GM18507 (cell line): Measurements from ENCODE around the gene AR.

Experiments
- DNase-seq: peaks from one replicate; pipeline ENCODE4 v3.0.0; 2011; ENCODE audit warnings: low read depth; ENCODE audit not compliant: insufficient read length; ENCODE audit errors: extremely low spot score
- FAIRE-seq: peaks from 2 replicates; lab custom pipeline; 2011; peaks lifted over from hg19 to GRCh38; lab: Jason Lieb, UNC

The AR gene

GRCh38 chrX:67558267-67558666 is 14.4 kb downstream of the AR start:
- DNase-seq (no peak), FAIRE-seq (no peak)

DNA sequence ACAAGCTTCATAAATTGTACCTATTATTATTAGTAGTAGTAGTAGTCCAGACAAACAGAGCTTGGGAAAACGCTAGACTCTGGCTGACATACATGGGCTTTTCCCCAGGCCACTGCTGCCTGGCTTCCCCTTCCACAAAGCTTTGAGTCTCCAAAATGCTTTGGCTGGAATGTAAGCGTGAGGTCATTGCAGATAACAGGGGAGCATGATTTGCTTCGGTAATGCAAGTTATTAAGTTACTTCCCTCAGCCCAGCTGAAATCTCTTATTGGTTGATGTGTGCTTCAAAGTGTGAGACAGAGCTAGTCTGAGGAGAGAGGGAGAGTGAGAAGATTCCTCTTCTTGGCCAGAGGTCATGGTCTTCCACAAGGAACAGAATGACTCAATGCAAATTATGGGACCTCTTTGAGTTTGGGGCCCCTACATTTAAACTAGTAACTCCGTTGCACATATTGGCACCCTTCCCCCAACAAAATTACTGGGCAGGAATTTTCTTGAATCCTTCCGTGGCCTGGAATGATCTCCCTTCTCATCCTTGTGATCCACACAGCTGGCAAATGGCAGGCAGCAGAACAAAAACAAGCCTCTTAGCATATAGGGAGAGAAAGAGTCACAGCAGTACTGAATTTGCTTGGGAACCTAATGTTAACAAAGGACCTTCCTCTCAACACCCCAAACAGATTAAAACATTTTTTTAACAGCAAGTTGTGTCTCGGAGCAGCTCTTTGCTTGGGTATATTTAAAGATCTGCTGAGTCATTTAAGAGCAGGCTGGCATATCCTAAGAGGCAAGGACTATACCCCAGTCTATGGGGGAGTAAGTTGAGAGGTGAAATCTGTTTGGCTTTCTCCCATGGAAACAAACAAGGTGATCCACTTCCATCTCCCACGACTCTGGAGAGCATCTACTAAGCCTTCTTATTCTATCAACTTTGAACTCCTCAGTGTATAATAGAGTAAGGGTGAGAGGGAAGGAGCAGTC is 19.9 kb downstream of the AR start:
- no peak for FAIRE-seq
- DNase-seq: no peak

DNA sequence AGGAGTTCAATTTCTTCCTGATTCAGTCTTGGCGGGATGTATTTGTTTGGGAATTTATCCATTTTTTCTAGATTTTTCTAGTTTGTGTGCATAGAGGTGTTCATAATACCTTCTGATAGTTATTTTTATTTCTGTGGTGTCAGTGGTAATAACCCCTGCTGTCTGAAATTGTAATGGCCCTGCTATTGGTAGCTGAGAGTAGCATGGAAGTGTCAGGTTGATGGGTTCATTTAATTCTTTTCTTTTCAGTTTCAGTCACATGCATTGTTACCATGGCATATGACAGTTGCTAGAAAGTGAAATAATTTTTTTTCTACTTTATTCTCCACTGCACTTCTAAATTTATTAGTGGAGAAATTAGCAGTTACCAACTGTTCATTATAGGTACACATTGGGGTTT is 20.7 kb downstream of the AR start:
- DNase-seq: no peak
- FAIRE-seq: no peak

DNA sequence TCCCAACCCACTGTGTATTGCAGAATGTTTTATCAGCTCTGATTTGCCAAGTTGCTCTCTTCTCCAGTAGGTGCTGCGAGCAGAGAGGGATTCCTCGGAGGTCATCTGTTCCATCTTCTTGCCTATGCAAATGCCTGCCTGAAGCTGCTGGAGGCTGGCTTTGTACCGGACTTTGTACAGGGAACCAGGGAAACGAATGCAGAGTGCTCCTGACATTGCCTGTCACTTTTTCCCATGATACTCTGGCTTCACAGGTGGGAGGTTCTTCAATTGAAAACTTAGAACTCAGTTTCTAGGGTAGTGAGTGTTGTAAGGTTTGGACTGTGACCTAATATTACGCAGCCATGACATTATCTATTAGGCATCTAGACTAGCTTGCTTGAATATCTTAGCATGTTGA is 24.9 kb downstream of the AR start:
- DNase-seq (no peak), FAIRE-seq (no peak)

DNA sequence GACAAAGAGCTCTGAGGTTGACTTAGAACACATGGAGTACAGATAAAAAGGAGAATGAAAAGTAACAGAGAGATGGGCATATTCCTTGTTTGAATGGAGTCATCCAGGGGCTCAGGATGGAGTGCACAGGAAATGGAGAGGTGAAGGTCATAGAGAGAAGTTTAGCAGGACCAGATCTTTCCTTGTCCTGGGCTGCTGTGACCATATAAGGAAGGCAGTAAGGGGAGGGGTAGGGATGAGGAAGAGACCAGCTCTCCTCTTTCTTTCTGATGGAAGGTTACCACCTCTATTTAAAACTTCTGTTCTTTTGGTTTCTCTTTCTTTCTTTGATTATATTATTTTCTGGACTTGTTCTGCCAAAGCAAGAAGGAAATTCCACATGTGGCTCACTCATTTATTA is 27.0 kb downstream of the AR start:
- FAIRE-seq (no peak), DNase-seq (no peak)

DNA sequence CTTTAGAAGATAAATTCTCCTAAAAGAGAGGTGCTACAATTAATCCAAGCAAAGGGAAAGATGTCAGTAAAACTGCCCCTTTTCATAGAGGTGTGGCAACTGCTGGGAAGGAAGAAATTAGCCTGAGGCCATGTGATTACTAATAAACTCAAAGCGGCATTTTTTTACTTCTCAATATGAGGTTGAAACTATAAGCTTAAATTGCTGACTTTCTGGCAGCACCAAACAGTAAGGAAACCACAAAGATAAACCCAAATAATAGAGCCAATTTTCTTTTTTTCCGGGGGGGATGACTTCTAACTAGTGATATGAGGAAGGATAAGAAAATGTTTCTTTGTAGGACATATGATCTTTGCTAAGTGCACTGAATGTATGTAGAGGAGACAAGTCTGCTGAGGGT is 30.9 kb downstream of the AR start:
- FAIRE-seq (no peak), DNase-seq (no peak)

- FAIRE-seq: no peak
- DNase-seq: no peak
These were observed 38.6 kb downstream of the AR start for GRCh38 chrX:67582436-67582835.

DNA sequence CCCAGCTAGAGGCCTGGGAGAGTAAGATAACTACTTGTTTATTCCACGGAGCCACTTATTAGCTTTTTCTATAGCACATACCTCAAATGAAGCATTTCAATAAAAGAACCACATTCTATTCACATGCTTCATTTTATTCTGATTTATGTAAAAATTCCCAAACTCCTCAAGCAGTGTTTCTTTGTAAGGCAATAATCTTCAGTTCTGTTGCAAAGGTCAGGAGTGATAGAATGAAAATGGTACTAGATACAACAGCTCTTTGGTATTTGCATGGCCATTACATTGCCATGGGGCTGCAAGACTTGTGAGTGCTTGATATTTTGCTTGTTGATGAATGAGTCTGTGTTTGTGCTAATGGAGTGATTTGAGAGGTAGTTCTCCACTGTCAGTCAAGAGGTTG is 39.4 kb downstream of the AR start:
- FAIRE-seq (no peak), DNase-seq (no peak)

DNA sequence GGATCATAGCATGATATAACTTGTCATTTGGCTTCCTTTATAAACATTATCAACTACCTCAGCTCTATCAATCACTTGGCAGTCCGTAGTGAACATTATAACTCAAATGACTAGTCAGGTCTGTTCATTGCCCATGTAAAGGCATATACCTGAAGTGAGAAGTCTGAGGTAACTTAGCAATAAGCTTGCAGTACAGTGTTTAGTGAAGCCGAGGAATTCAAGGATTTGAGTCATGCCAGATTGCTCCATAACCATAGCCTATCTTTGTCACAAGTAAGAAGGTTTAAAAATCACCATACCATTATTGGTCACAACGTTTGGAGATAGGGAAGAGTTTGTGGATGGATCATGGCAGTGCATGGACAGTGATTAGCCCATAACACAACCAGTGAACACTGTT is 41.6 kb downstream of the AR start:
- FAIRE-seq (no peak), DNase-seq (no peak)

- no peak for DNase-seq
- no peak for FAIRE-seq
These were observed 44.3 kb downstream of the AR start for GRCh38 chrX:67587946-67588624.

DNA sequence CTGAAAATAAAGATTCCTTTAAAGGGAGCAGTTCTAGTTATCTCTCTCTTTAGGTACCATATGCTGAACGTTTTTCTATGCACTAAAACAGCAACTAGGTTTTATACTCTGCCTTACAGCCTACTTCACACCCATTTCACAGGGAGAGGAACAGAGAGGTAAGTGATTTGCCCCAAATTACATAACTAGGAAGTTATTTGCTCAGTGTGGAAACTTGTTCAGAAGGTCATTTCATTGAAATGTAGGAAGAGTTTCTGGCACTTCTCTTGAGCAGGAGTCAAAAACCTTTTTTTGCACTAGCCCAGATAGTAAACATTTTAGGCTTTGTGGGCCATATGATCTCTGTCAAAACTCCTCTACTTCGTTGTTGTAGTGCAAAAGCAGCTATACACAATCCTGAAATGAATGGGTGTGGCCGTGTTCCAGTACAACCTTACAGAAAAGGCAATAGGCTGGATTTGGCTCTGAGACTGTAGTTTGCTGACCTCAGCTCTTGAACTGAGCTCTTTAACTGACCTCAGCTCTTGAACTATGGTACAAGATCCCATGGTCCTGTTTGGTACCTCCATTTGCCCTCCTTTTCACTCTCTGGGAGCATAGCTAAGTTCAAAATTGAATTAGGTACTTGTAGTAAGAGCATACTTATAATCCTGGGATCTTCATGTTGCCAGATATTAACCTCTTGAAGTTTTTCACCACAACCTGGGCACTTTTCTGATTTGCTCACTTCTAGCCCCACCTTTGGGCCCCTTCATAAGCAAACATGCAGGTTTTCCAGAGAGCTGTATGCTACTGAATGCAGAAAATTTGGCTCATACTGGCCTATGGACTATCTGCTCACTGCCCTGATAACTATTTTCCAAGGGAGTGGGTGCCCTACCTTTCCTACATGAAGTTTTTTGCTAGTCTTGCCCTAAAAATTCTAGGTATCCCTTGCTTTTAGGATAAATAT is 53.3 kb downstream of the AR start:
- no peak for DNase-seq
- no peak for FAIRE-seq

DNA sequence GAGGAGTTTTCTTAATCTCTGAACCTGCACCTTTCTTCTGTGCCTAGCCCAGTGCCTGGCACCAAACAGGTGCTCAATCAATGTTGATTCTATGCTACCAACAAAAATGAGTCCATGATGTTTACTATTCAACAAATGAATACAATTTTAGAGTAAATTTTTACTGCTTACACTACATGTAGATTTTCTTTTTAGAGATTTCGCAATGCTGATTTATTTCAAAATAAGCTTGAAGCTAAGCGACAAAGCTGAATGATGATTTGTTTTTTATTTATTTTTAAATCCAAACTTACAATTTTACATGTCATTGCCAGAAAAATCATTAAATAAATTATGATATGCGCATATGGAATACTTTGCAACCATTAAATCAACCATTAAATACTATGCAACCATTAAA is 55.7 kb downstream of the AR start:
- DNase-seq (no peak), FAIRE-seq (no peak)

- no peak for DNase-seq
- FAIRE-seq: no peak
These were observed 58.0 kb downstream of the AR start for GRCh38 chrX:67601771-67602170.

GRCh38 chrX:67604979-67605703 is 61.3 kb downstream of the AR start:
- DNase-seq: no peak
- FAIRE-seq: no peak

GRCh38 chrX:67607466-67607865 is 63.6 kb downstream of the AR start:
- FAIRE-seq (no peak), DNase-seq (no peak)

- no peak for DNase-seq
- FAIRE-seq: no peak
These were observed 66.5 kb downstream of the AR start for GRCh38 chrX:67610282-67610681.

- DNase-seq: no peak
- FAIRE-seq: no peak
These were observed 68.4 kb downstream of the AR start for GRCh38 chrX:67612231-67612630.

GRCh38 chrX:67613366-67613765 is 69.5 kb downstream of the AR start:
- FAIRE-seq: no peak
- DNase-seq: no peak

- FAIRE-seq (no peak), DNase-seq (no peak)
These were observed 70.2 kb downstream of the AR start for GRCh38 chrX:67613996-67614395.
